Gastroesophageal sphincter (tissue), 4 donors: ENCODE results near the gene PLPP6. TPM values are rescaled to one million over a fixed set of nuclear protein-coding genes. Genes with fewer than 3 reads are reported as not detected.

ENCODE experiments used
- ATAC-seq: fragments of 150-250 bp; one replicate; pipeline ENCODE4 v1.9.1; 2016; ENCODE audit warnings: mild to moderate bottlenecking, moderate library complexity
- H3K27ac ChIP-seq, 4 donors: fragments of 200-600 bp; sonication (generic) in 3 of 4; 1 replicate in 3 of 4; 2 replicates in 1 of 4; pipeline ENCODE4 v1.5.1; 2016 to 2019
- H3K27me3 ChIP-seq: fragments of 200-600 bp; sonication (generic); one replicate; pipeline ENCODE4 v1.5.1; 2019
- H3K36me3 ChIP-seq, 2 donors: fragments of 200-600 bp; sonication (generic); one replicate each; pipeline ENCODE4 v1.5.1; 2019; ENCODE audit warnings: control low read depth in 1 of 2
- H3K4me1 ChIP-seq, 3 donors: fragments of 200-600 bp; sonication (generic); 1 replicate in 2 of 3; 2 replicates in 1 of 3; pipeline ENCODE4 v1.5.1; 2016 to 2019; ENCODE audit warnings: control low read depth in 2 of 3
- H3K4me3 ChIP-seq, 2 donors: fragments of 200-600 bp; sonication (generic); one replicate each; pipeline ENCODE4 v1.5.1; 2019; ENCODE audit warnings: mild to moderate bottlenecking in 1 of 2, moderate library complexity in 1 of 2
- H3K9me3 ChIP-seq, 3 donors: fragments of 200-600 bp; sonication (generic); one replicate each; pipeline ENCODE4 v1.5.1; 2017 to 2019; ENCODE audit warnings: control low read depth in 2 of 3
- EP300 ChIP-seq: sonication (generic); formaldehyde crosslinking; IDR thresholded peaks from one replicate; pipeline ENCODE4 v1.6.1; 2017; ENCODE audit warnings: antibody characterized with exemption, mild to moderate bottlenecking
- POLR2A ChIP-seq, 2 donors: fragments of 450-650 bp; IDR thresholded peaks; one replicate each; pipeline ENCODE4 v1.6.1; 2017; ENCODE audit warnings: antibody characterized with exemption in 2 of 2, mild to moderate bottlenecking in 2 of 2, moderate library complexity in 1 of 2
- POLR2AphosphoS5 ChIP-seq: sonication (generic); formaldehyde crosslinking; IDR thresholded peaks from one replicate; pipeline ENCODE4 v1.6.1; 2017; ENCODE audit warnings: antibody characterized with exemption
- WGBS, 2 donors: methylation state at CpG; one replicate each; pipeline ENCODE4 v1.1.5; 2018; ENCODE audit warnings: low coverage in 1 of 2; 5-methylcytosine and 5-hydroxymethylcytosine counted together
- total RNA-seq, 4 donors: library from RNA; depleted of rRNA; stranded (reverse); fragments of >200 nt; gene quantifications; one replicate each; pipeline ENCODE4 v1.1.0, GENCODE V29; 2016
- TF ChIP-seq, protein P1 (sequence below), 4 experiments: fragments of 200-600 bp in 2 of 4; fragments of 450-650 bp in 2 of 4; sonication (generic) in 1 of 4; IDR thresholded peaks; one replicate each; pipeline ENCODE4 v1.5.1; 2017 to 2019; ENCODE audit warnings: antibody characterized with exemption in 4 of 4, mild to moderate bottlenecking in 2 of 4, moderate library complexity in 2 of 4

PLPP6 gene
- total RNA-seq, 4 donors from 2014 or later = 5.3 to 8.1 (median 6.6) TPM

GRCh38 chr9:4666042-4666699, 4.1 kb downstream of the PLPP6 start, which contains the start of gene SPATA6L:
Gene SPATA6L, minus strand, starts transcription at chr9:4666480. Its CDS starts 230 bp downstream, at chr9:4666250.
- H3K4me3 ChIP-seq = peak within 1 kb of the TSS; percentile 53 to 75
- no peaks in the 10 kb centered on the region for H3K27me3 ChIP-seq
- peaks cover 0 to 56% (median 13%) of the 10 kb centered on the region in 3 donors for H3K4me1 ChIP-seq
- peak within 1 kb of the TSS; percentile 26 to 79 (median 63) for H3K27ac ChIP-seq
- H3K36me3 ChIP-seq = no peaks in the 10 kb centered on the region
- peak; percentile 39 for ATAC-seq
- peak in 1 of 2 donors; percentile 15 for TF ChIP-seq POLR2A (IDR thresholded peaks at IDR 0.05)
- TF ChIP-seq, protein P1, sequence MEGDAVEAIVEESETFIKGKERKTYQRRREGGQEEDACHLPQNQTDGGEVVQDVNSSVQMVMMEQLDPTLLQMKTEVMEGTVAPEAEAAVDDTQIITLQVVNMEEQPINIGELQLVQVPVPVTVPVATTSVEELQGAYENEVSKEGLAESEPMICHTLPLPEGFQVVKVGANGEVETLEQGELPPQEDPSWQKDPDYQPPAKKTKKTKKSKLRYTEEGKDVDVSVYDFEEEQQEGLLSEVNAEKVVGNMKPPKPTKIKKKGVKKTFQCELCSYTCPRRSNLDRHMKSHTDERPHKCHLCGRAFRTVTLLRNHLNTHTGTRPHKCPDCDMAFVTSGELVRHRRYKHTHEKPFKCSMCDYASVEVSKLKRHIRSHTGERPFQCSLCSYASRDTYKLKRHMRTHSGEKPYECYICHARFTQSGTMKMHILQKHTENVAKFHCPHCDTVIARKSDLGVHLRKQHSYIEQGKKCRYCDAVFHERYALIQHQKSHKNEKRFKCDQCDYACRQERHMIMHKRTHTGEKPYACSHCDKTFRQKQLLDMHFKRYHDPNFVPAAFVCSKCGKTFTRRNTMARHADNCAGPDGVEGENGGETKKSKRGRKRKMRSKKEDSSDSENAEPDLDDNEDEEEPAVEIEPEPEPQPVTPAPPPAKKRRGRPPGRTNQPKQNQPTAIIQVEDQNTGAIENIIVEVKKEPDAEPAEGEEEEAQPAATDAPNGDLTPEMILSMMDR (IDR thresholded peaks at IDR 0.05) = peak in 2 of 4 experiments; percentile 10 to 42
- no peak for TF ChIP-seq EP300
- no peak for TF ChIP-seq POLR2AphosphoS5
- WGBS, 2 donors = 2% methylated on average over 5 to 14 of the region's 36 CpGs
- H3K9me3 ChIP-seq = no peaks in the 10 kb centered on the region

DNA sequence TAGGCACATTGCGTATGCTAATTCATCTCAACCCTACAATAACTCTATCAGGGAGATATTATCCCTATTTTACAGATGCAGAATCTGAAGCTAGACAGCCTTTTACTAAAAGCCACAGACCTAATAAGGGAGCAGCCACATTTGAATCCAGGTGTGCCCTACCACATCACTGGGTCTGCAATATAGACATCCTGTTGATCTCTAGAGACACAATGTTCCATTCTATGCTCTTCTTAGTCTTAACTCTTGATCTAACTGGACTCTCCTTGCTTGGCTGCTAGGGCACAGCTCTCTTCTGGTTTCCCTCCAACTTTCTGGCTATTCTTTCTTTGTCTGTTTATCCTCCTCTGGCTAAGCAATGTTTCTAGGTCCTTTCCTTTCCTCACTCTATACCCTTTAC, 5.6 kb downstream of the PLPP6 start:
- Histone ChIP-seq H3K27ac (no peak overlapping the region), H3K9me3 (no peaks in the 10 kb centered on the region), H3K27me3 (no peaks in the 10 kb centered on the region), H3K4me1 (peaks cover 0 to 43% (median 8%) of the 10 kb centered on the region in 3 donors), H3K4me3 (no peak overlapping the region), H3K36me3 (no peaks in the 10 kb centered on the region)
- 100% methylated on average over 1 of the region's 1 CpG for WGBS, 2 donors
- ATAC-seq = no peak
- TF ChIP-seq, protein P1 (IDR thresholded peaks at IDR 0.05) = no peak
- no peak for TF ChIP-seq EP300
- no peak for TF ChIP-seq POLR2AphosphoS5
- TF ChIP-seq POLR2A (IDR thresholded peaks at IDR 0.05) = no peak

- TF ChIP-seq POLR2A (IDR thresholded peaks at IDR 0.05) (no peak), EP300 (no peak)
- TF ChIP-seq, protein P1 (IDR thresholded peaks at IDR 0.05) = no peak
- Histone ChIP-seq H3K4me3 (no peak overlapping the region), H3K27me3 (no peaks in the 10 kb centered on the region), H3K9me3 (no peaks in the 10 kb centered on the region), H3K27ac (no peak overlapping the region), H3K4me1 (peaks cover 0 to 34% (median 6%) of the 10 kb centered on the region in 3 donors), H3K36me3 (no peaks in the 10 kb centered on the region)
- ATAC-seq = no peak
- 80 to 90% methylated on average over 2 of the region's 2 CpGs for WGBS, 2 donors
These were observed 6.5 kb downstream of the PLPP6 start for GRCh38 chr9:4668604-4669003.

DNA sequence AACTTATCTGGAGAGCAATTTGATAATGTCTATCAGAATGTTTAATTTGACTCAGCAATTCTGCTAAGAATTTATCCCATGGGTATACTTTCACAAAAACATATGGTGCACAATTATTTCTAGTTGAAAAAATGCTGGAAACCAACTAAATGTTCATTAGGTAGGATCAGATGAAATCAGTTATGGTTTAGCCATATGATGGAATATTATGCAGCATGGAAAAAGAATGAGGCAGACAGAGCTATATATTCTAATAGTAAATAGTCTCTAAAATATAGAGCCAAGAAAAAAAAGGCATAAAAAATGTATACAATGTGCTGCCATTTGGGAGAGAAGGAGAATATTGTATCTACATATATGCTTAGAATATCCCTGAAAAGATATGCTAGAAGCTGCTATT, 7.8 kb downstream of the PLPP6 start:
- no peaks in the 10 kb centered on the region for H3K27me3 ChIP-seq
- H3K27ac ChIP-seq = no peak overlapping the region
- TF ChIP-seq, protein P1 (IDR thresholded peaks at IDR 0.05) = no peak
- TF ChIP-seq POLR2AphosphoS5 (no peak), EP300 (no peak), POLR2A (IDR thresholded peaks at IDR 0.05) (no peak)
- no peaks in the 10 kb centered on the region for H3K36me3 ChIP-seq
- no peaks in the 10 kb centered on the region for H3K9me3 ChIP-seq
- no peak overlapping the region for H3K4me3 ChIP-seq
- H3K4me1 ChIP-seq = peaks cover 0 to 21% (median 0%) of the 10 kb centered on the region in 3 donors
- no peak for ATAC-seq

- Histone ChIP-seq H3K9me3 (no peaks in the 10 kb centered on the region), H3K4me1 (peaks cover 0 to 14% (median 0%) of the 10 kb centered on the region in 3 donors), H3K27me3 (no peaks in the 10 kb centered on the region), H3K4me3 (no peak overlapping the region), H3K36me3 (no peaks in the 10 kb centered on the region), H3K27ac (no peak overlapping the region)
- 72 to 93% methylated on average over 2 to 3 of the region's 3 CpGs for WGBS, 2 donors
- no peak for ATAC-seq
- TF ChIP-seq EP300 (no peak), POLR2A (IDR thresholded peaks at IDR 0.05) (no peak), POLR2AphosphoS5 (no peak)
- TF ChIP-seq, protein P1 (IDR thresholded peaks at IDR 0.05) = no peak
These were observed 8.5 kb downstream of the PLPP6 start for GRCh38 chr9:4670591-4670990.
